AG08395 (cell line): ENCODE data around the gene C19orf53.
"Not testable (repeated sequence)": the region's sequence is repeated elsewhere in the genome, so short reads cannot be mapped to it uniquely, and the experiment has no call there.

Experiments used
- DNase-seq: peaks from one replicate; pipeline ENCODE4 v3.0.0; 2012; ENCODE audit warnings: mixed read lengths, low spot score

Gene C19orf53

DNA sequence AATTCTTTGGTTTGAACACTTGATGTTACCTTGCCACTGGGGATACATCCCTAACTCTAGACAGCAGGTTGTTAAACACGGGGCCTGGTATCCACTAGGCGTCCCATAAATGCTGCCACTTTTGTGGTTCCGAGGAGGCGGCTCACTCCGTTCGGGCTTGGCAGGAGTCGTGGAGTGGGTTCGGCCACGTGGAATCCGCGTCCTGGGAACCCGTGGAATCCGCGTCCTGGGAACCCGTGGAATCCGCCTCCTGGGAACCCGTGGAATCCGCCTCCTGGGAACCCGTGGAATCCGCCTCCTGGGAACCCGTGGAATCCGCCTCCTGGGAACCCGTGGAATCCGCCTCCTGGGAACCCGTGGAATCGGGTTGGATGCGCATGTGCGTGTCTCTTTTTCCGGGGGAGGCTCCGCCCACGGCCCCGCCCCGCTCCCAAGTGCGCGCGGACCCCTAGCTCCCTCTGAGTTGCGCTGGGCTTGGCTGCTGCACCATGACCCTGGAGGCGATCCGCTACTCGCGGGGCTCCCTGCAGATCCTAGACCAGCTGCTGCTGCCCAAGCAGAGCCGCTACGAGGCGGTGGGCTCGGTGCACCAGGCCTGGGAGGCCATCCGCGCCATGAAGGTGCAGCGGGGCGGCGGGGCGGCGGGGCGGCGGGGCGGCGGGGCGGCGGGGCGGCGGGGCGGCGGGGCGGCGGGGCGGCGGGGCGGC, 10.0 kb upstream of the C19orf53 start, which contains the start of gene MRI1:
Gene MRI1, plus strand, starts transcription at position 422 of the 707 bp plus-strand sequence. Its CDS starts 67 bp downstream, at position 489.
- peak; percentile 85 for DNase-seq

DNA sequence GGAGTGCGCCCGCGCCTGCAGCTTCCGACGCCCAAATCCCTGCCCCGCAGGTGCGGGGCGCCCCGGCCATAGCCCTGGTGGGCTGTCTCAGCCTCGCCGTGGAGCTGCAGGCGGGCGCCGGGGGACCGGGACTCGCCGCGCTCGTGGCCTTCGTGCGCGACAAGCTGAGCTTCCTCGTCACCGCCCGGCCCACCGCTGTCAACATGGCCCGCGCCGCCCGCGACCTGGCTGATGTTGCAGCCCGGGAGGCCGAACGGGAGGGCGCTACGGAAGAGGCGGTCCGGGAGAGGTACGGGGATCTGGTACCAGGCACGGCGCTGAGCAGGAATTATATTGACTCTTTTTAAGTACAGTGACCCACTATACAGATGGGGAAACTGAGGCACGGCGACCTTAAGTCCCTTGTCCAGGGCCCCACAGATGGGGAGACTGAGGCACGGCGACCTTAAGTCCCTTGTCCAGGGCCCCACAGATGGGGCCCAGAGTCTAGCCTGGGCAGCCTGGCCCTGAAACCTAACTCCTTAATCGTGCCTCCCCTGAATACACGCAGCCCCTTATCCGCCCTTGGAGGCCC, 9.3 kb upstream of the C19orf53 start:
- peak; percentile 10 for DNase-seq

DNA sequence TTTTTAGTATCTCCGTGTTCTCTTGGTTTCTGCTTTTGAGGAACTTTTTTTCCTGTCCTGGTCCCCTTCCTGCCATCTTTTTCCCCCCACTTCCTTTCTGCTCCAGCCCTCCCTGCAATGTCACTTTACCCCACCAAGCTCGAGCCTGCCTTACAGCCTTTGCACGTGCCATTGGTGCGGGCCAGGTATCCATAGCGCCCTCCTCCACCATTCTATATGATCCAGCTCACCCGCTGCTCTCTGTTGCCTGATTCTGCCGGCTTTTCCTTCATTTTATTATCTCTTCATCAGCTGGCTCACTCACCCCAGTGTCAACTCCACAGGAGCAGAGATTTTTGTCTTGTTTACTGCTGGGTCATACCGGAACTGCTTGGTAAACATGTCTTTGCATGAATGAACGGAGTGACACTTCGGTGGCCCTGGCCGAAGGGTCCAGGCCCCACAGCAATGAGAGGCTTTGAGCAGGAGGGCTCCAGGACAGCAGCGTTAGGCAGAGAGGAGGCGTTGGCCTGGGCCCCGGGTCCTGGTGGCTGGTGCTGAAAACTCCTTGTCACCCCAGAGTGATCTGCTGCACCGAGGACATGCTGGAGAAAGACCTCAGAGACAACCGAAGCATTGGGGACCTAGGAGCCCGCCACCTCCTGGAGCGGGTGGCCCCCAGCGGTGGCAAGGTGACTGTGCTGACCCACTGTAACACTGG, 8.7 kb upstream of the C19orf53 start:
- no peak for DNase-seq

DNA sequence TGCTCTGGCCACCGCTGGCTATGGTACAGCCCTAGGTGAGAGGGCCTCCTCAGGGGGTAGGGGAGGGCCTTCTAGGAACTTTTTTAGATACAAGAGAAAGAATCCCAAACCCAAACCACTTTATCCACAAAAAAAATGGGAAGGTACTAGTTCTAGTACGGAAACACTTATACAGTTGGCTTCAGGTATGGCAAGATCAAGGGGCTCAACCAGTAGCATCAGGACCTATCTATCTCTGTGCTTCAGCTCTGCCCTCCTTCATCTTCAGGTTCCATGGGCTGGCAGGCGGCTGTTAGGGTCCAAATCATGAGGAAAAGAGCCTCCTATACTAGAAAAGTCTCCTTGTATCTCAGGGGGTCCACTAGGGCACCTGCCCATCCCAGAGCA, 8.2 kb upstream of the C19orf53 start:
- DNase-seq, result no peak

DNA sequence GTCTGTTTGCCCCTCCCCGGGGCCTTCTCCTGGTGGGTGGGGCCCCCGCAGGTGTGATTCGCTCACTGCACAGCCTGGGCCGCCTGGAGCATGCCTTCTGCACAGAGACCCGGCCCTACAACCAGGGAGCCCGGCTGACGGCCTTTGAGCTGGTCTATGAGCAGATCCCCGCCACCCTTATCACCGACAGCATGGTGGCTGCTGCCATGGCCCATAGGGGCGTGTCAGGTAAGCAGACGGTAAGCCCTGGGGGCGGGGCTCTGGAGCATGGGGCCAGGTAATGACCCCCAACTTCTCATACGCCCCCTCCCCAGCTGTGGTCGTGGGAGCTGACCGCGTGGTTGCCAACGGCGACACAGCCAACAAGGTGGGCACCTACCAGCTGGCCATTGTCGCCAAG, 5.7 kb upstream of the C19orf53 start:
- DNase-seq, result no peak

DNA sequence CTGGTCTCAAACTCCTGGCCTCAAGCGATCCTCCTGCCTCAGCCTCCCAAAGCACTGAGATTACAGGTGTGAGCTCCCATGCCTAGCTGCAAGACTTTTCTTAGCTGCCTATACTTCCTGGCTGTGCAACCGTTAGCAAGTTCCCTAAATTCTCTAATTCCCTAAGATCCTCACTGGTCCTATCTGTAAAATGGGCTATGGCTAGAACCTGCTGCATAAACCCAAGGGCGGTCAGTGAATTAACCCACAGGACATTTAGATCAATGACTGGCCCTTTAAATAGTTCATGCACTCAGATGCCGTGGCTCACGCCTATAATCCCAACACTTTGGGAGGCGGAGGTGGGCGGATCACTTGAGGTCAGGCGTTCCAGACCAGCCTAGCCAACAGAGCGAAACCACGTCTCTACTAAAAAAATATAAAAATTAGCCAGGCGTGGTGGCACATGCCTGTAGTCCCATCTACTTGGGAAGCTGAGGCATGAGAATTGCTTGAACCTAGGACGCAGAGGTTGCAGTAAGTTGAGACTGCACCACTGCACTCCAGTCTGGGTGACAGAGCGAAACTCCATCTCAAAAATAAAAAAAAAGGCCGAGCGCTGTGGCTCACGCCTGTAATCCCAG, 4.1 kb upstream of the C19orf53 start:
- DNase-seq, result no peak

DNA sequence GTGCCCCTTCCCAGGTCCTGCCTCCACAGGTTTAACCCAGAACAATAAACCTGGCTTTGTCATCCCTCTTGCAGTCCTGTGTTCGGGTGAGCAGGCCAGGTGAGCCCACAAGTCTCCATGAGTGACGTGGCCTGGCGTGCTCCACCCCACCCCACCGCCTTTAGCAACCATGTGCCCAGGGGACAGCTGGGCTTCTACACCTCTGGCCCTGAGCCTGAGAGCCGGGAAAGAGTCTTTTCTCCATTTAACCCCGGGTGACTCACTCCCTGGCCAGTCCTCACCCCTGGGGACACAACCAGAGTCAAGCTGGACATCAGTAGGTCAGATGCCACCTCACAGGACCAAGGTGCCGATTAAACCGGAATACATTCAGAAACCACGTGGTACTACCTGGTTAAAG, 4.1 kb downstream of the C19orf53 start:
- no peak for DNase-seq

DNA sequence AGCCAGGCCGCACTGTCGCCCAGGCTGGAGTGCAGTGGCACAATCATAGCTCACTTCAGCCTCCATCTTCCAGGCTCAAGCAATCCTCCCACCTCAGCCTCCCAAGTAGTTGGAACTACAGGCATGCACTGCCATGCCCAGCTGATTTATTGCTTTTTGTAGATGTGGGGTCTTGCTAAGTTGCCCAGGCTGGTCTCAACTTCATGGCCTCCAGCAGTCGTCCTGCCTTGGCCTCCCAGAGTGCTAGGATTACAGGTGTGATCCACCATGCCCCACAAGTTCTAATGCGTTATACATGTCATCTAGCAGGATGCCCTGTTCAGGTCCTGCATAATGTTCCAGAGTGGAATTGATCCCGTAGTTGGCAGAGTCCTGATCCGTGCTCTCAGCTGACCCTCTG, 4.6 kb downstream of the C19orf53 start:
- no peak for DNase-seq

DNA sequence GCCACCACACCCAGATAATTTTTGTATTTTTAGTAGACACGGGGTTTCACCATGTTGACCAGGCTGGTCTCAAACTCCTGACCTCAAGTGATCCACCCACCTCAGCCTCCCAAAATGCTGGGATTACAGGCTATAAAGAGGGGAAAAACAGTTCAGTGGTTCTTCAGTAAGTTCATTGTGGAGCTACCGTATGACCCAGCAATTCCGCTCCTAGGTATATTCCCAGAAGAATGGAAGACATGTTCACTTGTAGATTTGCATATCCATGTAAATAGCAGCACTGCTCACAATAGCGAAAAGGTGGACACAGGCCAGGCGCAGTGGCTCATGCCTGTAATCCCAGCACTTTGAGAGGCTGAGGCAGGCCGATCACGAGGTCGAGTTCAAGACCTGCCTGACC, 5.5 kb downstream of the C19orf53 start:
- not testable (repeated sequence) for DNase-seq

DNA sequence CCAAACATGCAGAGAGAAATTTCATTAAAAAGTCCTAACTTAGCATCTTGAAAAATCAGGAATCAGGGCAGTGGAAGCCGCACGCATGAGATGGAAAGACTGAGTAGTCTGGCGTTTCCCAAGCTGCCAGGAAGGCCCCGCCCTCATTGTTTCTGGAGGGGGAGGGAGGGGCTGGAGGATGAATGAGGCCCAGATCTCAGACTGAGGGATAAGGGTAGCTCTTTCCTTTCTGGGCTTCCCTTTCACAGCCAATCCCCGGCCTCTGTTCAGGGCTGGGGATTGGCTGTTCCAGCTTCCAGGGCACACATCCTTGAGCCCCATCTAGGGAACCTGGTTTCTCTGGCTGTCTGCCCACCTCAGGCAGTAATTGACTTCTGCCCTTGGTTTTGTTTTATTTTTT, 7.3 kb downstream of the C19orf53 start:
- DNase-seq, result peak; percentile 95

DNA sequence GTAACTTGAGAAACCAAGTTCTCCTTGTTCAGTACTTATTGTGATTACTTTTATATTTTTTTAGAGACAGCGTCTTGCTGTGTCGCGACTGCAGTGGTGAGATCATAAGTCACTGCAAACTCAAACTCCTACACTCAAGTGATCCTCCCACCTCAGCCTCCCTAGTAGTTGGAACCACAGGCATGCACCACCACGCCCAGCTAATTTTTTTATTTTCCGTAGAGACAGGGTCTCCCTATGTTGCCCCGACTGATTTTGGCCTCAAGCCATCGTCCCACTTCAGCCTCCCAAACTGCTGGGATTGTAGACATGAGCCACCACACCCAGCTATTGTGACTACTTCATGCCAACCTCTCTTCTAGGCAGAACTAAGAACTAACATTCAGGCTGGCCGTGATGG, 8.3 kb downstream of the C19orf53 start:
- DNase-seq, result no peak

DNA sequence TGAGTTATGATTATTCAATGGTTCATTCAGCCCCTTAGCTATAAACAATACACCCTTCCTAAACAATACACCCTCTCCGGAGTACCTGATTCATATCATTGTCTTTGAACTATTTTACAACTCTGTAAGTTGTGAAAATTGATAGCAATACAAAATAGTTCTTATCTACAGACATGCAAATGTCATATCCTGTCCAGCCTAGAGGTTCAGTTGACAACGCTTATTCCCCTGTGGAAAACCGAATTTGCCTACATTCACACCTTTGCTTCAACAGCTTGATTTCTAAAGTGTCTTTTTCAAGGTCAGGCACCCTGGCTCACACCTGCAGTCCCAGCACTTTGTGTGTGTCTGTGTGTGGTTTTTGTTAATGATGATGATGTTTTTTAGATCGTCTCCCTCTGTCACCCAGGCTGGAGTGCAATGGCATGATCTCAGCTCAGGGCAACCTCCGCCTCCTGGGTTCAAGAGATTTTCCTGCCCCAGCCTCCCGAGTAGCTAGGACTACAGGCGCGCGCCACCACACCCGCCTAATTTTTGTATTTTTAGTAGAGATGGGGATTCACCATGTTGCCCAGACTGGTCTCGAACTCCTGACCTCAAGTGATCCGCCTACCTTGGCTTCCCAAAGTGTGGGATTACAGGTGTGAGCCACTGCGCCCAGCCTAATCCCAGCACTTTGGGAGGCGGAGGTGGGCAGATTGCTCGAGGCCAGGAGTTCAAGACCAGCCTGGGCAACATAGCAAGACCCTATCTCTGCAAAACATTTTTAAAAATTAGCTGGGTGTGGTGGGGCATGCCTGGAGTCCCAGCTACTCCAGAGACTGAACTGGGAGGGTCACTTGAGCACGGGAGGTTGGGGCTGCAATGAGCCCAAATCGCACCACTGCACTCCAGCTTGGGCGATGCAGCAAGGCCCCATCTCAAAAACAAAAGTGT, 9.6 kb downstream of the C19orf53 start:
- DNase-seq, result no peak

DNA sequence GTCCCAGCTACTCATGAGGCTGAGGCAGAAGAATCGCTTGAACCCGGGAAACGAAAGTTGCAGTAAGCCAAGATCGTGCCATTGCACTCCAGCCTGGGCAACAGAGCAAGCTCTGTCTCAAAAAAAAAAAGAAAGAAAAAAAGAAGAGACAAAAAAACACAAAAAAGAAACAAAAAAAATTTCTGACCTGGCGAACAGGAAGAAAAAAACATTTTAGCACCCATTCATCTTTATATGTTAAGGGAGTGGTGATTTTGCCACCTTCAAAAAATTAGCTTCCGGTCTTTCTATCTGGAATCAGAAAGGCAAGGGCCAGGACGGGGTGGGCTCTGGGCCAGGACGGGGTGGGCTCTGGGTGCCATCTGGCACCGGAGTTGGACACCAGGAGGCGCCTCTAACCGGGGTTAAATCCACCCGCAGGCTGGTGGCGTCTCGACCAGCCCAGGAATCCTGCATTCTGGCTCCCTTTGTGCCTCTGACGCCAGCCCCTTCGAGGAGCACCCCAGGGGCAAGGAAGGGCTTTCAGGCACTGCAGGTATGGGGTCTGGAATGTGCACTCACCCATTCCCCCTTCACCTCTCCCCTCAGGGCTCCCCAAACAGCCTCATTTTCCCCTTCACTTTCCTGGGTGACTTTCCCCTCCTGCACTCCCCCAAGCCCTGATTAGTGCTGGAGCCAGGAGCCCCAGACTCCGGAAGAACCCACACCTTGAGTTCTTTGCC, 10.6 kb downstream of the C19orf53 start:
- DNase-seq, result peak; percentile 78

DNA sequence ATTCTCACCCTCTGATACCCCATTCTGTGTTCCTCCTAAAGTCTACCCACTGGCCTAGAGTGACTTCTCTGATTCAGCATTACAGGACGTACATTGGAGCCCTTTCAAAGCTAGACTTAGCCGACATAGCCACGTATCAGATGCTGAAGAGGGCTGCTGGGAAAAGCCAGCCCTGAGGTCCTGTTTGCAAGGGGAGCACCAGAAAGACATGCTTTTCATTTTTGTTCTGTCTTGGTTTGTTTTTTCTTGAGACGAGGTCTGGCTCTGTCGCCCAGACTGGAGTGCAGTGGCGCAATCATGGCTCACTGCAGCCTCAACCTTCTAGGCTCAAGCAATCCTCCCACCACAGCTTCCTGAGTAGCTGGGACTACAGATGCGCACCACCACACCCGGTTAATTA, 14.7 kb downstream of the C19orf53 start:
- peak; percentile 50 for DNase-seq

DNA sequence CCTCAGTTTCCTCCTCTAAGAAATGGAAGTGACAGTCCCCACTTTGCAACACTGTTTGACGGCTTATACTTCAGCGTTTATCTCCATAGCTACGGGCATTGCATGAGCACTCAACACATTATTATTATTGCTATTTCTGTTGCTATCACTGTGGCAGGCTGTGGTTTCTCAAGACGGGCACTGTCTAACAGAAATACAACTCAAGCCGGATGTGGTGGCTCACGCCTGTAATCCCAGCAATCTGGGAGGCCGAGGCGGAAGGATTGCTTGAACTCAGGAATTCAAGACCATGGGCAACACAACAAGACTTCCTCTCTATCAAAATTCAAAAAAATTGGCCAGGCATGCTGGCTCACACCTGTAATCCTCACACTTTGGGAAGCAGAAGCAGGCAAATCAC, 16.1 kb downstream of the C19orf53 start:
- no peak for DNase-seq

DNA sequence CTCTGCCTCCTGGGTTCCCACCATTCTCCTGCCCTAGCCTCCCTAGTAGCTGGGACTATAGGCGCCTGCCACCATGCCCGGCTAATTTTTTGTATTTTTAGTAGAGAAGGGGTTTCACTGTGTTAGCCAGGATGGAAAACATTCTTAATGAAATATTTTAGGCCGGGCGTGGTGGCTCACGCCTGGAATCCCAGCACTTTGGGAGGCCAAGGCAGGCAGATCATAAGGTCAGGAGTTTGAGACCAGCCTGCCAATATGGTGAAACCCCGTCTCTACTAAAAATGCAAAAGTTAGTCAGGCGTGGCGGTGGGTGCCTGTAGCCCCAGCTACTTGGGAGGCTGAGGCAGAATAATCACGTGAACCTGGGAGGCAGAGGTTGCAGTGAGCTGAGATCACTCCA, 19.1 kb downstream of the C19orf53 start:
- DNase-seq, result not testable (repeated sequence)

DNA sequence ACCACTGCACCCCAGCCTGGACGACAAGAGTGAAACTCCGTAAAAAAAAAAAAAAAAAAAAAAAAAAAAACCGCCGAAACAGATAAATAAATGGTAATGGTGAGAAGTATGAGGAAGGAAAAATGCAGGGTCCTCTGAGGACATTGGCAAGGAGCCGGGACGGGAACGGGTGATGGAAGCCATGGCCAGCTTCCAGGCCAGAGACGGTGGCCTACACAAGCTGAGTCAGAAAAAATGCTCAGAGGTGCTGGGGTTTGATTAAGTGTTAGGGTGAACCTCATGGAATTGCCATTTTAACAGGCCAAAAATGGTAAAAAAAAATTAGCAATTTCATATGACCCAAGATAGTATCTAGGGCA, 20.1 kb downstream of the C19orf53 start:
- DNase-seq, result peak; percentile 79

DNA sequence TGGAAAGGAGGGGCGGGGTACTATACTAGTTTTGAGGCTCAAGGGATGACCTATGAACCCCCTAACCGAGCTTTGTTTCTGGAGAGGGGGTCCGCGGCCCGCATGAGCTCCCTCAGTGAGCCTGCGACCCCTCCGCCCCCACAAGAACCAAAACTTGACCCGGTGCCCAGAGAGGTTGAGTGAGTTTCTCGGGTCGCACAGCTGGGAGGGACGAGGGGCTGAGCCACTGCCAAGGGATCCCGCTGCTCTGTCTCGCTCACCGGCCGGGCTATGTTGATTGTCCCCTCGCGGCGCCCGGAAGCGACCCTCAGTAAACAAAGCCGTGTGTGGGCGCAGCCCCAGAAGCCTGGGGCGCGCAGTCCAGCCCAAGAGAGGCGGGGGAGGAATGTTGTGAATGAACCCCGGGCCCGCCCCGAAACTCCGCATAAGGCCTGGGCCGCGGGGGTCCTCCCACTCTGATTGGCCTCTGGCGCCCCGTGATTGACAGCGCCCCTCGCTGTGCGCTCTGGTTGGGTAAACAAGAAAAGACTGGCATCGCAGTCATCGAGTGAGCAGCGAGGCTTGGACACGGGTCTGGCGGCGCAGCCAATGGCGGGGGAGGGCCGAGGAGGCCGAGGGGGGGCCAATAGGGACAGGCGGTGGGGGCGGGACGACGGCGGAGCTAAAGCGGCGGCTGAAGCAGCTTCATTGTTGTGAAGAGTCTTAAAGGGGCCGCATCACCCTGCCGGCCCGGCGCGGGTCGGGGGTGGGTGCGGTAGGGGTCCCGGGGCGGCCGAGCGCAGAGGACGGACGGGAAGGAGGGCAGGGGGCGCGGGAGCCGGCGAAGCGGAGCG, 20.7 kb downstream of the C19orf53 start, which contains the start of gene ZSWIM4:
Gene ZSWIM4, plus strand, starts transcription at position 687 of the 833 bp plus-strand sequence. CDS start 206 bp downstream, outside the sequence.
- peak; percentile 99 for DNase-seq

DNA sequence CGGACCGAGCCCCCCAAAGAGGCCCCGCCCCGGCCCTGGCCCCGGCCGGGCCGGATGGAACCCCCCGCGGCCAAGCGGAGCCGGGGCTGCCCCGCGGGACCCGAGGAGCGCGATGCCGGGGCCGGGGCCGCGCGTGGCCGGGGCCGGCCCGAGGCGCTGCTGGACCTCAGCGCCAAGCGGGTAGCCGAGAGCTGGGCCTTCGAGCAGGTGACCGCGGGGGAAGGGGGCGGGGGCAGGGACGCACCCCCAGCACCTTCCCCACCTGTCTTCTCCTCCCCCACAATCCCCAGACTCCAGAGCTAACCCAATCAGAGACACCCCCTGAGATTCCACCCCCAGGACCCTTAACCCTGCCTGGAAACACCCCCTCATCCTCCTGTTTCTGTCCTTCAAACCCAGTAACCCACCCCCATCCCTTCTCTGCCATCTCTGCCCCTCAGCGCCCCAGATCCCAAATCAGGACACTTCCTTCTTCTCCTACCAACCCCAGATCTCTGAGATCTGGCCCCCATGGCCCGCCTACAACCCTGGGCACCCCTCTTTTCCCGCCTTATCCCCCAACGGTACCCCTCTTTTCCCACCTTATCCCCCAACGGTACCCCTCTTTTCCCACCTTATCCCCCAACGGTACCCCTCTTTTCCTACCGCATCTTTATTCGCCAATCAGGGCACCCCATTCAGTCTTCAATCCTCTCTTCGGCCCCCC, 21.5 kb downstream of the C19orf53 start:
- DNase-seq, result no peak
